Osteoblast (primary cell): ENCODE data around the gene VASH1. TPM values are rescaled to one million over a fixed set of nuclear protein-coding genes. Genes with fewer than 3 reads are reported as not detected.

Experiments
- DNase-seq: peaks from one replicate; pipeline ENCODE4 v3.0.0; 2011; ENCODE audit warnings: low spot score, mixed read lengths; ENCODE audit not compliant: insufficient read length; ENCODE audit errors: missing footprints
- H2AFZ ChIP-seq: 2 replicates; pipeline ENCODE4 v1.6.0; 2011; ENCODE audit warnings: mild to moderate bottlenecking, low read length
- H3K27ac ChIP-seq: 2 replicates; pipeline ENCODE4 v1.5.1; 2011; ENCODE audit warnings: mild to moderate bottlenecking, low read depth, low read length, moderate library complexity
- H3K27me3 ChIP-seq: 2 replicates; pipeline ENCODE4 v1.6.0; 2012; ENCODE audit warnings: mild to moderate bottlenecking, control low read depth, inconsistent platforms, low read length, moderate library complexity; ENCODE audit not compliant: insufficient read depth
- H3K36me3 ChIP-seq: 2 replicates; pipeline ENCODE4 v1.5.1; 2011; ENCODE audit warnings: mild to moderate bottlenecking, low read length, control low read depth, moderate library complexity; ENCODE audit not compliant: insufficient read depth
- H3K4me1 ChIP-seq: 2 replicates; pipeline ENCODE4 v1.5.1; 2011; ENCODE audit warnings: mild to moderate bottlenecking, low read length, control low read depth, moderate library complexity; ENCODE audit not compliant: insufficient read depth
- H3K4me2 ChIP-seq: 2 replicates; pipeline ENCODE4 v1.6.0; 2011; ENCODE audit warnings: mild to moderate bottlenecking, low read length; ENCODE audit not compliant: insufficient read depth
- H3K4me3 ChIP-seq: fragments of 200-600 bp; sonication (generic); 3 replicates; pipeline ENCODE4 v1.5.1; 2012; ENCODE audit warnings: mild to moderate bottlenecking, low read length, inconsistent platforms; ENCODE audit not compliant: insufficient read depth
- H3K79me2 ChIP-seq: 2 replicates; pipeline ENCODE4 v1.6.0; 2012; ENCODE audit warnings: mild to moderate bottlenecking, low read length, control low read depth, inconsistent platforms; ENCODE audit not compliant: insufficient read depth
- H3K9me3 ChIP-seq: 2 replicates; pipeline ENCODE4 v1.5.1; 2011; ENCODE audit warnings: low read depth, low read length, control low read depth
- H4K20me1 ChIP-seq: 2 replicates; pipeline ENCODE4 v1.6.0; 2012; ENCODE audit warnings: mild to moderate bottlenecking, low read length, control low read depth; ENCODE audit not compliant: insufficient read depth
- total RNA-seq: library from RNA; depleted of rRNA; stranded (reverse); fragments of >200 nt; gene quantifications from 2 replicates; pipeline ENCODE4 v1.2.3, GENCODE V29; 2012
- TF ChIP-seq, protein P1 (sequence below): IDR thresholded peaks from 2 replicates; pipeline ENCODE4 v1.5.1; 2011; ENCODE audit warnings: mild to moderate bottlenecking, low read depth, low read length, moderate library complexity; ENCODE audit errors: extremely low read depth

VASH1 gene
- total RNA-seq, 1 donor, result 4.0 TPM

DNA sequence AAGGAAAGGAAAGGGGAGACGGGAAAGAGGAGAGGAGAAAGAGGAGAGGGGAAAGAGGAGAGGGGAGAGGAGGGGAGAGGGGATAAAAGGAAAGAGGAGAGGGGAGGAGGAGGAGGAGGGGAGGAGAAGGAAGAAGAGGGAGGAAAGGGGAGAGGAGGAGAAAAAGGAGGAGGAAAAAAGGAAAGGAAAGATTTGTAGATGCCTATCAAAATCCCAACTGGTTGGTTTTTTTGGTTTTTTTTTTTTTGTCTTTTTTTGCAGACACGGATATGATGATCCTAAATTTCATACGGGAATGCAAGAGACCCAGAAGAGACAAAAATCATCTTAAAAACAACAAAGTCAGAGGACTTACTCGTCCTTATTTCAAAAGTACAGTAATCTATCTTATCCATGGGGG is 32.1 kb downstream of the VASH1 start:
- Histone ChIP-seq H2AFZ (no peak overlapping the region), H3K4me1 (no peaks in the 10 kb centered on the region), H3K9me3 (no peaks in the 10 kb centered on the region), H3K79me2 (no peaks in the 10 kb centered on the region), H3K27me3 (no peaks in the 10 kb centered on the region), H4K20me1 (no peaks in the 10 kb centered on the region), H3K27ac (no peak overlapping the region), H3K4me3 (no peak overlapping the region), H3K36me3 (peaks cover 9% of the 10 kb centered on the region), H3K4me2 (no peak overlapping the region)
- DNase-seq, result no peak
- TF ChIP-seq, protein P1, sequence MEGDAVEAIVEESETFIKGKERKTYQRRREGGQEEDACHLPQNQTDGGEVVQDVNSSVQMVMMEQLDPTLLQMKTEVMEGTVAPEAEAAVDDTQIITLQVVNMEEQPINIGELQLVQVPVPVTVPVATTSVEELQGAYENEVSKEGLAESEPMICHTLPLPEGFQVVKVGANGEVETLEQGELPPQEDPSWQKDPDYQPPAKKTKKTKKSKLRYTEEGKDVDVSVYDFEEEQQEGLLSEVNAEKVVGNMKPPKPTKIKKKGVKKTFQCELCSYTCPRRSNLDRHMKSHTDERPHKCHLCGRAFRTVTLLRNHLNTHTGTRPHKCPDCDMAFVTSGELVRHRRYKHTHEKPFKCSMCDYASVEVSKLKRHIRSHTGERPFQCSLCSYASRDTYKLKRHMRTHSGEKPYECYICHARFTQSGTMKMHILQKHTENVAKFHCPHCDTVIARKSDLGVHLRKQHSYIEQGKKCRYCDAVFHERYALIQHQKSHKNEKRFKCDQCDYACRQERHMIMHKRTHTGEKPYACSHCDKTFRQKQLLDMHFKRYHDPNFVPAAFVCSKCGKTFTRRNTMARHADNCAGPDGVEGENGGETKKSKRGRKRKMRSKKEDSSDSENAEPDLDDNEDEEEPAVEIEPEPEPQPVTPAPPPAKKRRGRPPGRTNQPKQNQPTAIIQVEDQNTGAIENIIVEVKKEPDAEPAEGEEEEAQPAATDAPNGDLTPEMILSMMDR, result no peak

DNA sequence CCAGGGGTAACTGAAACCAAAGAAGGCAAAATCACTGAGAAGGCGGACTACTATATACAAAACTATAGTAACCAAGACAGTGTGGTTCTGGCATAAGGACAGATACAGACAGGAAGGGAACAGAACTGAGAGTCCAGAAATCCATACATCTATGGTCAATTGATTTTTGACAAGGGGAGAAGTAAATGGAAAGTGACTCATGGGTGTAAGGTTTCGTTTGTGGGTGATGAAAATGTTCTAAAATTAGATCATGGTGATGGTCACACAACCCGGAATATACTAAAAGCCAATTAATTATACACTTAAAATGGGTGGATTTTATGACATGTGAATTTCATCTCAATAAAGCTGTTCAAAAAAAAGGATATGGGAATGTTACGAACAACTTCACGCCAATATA is 32.7 kb downstream of the VASH1 start:
- H4K20me1 ChIP-seq, result no peaks in the 10 kb centered on the region
- H3K4me3 ChIP-seq, result no peak overlapping the region
- no peaks in the 10 kb centered on the region for H3K4me1 ChIP-seq
- TF ChIP-seq, protein P1, result no peak
- no peaks in the 10 kb centered on the region for H3K79me2 ChIP-seq
- no peaks in the 10 kb centered on the region for H3K27me3 ChIP-seq
- H3K4me2 ChIP-seq, result no peak overlapping the region
- no peak for DNase-seq
- no peak overlapping the region for H3K27ac ChIP-seq
- no peaks in the 10 kb centered on the region for H3K9me3 ChIP-seq
- H2AFZ ChIP-seq, result no peak overlapping the region
- peaks cover 7% of the 10 kb centered on the region for H3K36me3 ChIP-seq

DNA sequence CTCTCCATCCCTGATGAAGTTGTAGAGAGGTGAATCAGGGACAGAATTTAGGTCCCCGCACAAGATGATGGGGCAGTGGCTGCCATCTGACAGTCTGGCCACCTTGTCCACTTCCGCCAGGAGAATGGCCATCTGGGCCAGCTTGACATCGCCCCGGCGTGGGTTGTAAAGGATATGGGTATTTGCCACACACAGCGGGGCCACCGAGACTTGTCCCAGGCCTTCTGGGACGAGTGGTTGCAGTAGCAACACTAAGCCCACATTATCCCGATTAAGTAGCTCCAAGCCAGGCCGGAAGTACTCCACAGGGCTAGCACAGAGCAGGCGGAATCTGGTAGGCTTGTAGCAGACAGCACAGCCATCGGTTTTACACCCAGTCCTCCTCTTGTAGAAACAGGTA is 45.2 kb downstream of the VASH1 start:
- Histone ChIP-seq H3K36me3 (peaks cover 37% of the 10 kb centered on the region), H4K20me1 (peaks cover 3% of the 10 kb centered on the region), H3K79me2 (no peaks in the 10 kb centered on the region), H3K4me1 (peaks cover 6% of the 10 kb centered on the region), H3K27me3 (no peaks in the 10 kb centered on the region), H3K4me3 (no peak overlapping the region), H2AFZ (no peak overlapping the region), H3K27ac (no peak overlapping the region), H3K4me2 (no peak overlapping the region), H3K9me3 (no peaks in the 10 kb centered on the region)
- TF ChIP-seq, protein P1, result no peak
- no peak for DNase-seq

DNA sequence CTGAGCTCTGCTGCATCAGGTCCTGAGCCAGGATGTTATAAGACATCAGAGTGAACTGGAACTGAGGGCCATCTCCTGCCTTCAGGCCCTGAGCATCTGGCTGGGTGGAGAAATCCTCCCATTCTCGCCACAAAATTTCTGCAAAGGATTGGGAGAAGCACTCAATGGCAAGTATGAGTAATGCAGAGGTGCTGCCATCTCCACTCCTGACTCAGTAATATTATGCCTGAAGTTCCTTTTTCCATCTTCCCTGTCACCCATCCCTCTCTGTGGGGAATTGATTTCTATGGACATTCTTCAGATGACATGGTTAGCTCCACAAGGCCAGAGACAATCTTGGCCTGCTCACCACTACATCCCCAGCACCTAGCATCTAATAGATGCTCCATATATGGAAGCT is 46.7 kb downstream of the VASH1 start:
- Histone ChIP-seq H3K27ac (no peak overlapping the region), H3K4me1 (peaks cover 12% of the 10 kb centered on the region), H3K4me2 (no peak overlapping the region), H3K9me3 (no peaks in the 10 kb centered on the region), H3K4me3 (no peak overlapping the region), H4K20me1 (peaks cover 3% of the 10 kb centered on the region), H3K36me3 (peaks cover 30% of the 10 kb centered on the region), H2AFZ (no peak overlapping the region), H3K27me3 (no peaks in the 10 kb centered on the region), H3K79me2 (peaks cover 5% of the 10 kb centered on the region)
- TF ChIP-seq, protein P1, result no peak
- DNase-seq, result no peak
